Neural cell (in vitro differentiated cells): ENCODE results near the gene COMMD8. TPM values are rescaled to one million over a fixed set of nuclear protein-coding genes. Genes with fewer than 3 reads are reported as not detected.

Experiments
- H2AFZ ChIP-seq: fragments of 200-600, 300-800 bp; sonication (generic), shearing (Covaris generic); 2 replicates; pipeline ENCODE4 v1.6.0; 2014; ENCODE audit warnings: low read depth, mild to moderate bottlenecking, antibody characterized with exemption, low read length, moderate library complexity
- H3F3A ChIP-seq: fragments of 200-600 bp; shearing (Covaris generic); 2 replicates; pipeline ENCODE4 v1.6.1; 2016; ENCODE audit warnings: mild to moderate bottlenecking, moderate library complexity, mixed read lengths, antibody characterized with exemption, low read length; ENCODE audit not compliant: insufficient read depth, poor library complexity, severe bottlenecking
- H3K27ac ChIP-seq: fragments of 200-600, 300-800 bp; sonication (generic), shearing (Covaris generic); 2 replicates; pipeline ENCODE4 v1.5.1; 2014; ENCODE audit warnings: mild to moderate bottlenecking, low read length, moderate library complexity
- H3K27me3 ChIP-seq: fragments of 300-800, 200-600 bp; sonication (generic), shearing (Covaris generic); 2 replicates; pipeline ENCODE4 v1.6.0; 2014; ENCODE audit warnings: mild to moderate bottlenecking, low read depth, low read length, moderate library complexity; ENCODE audit not compliant: insufficient read depth
- H3K36me3 ChIP-seq: fragments of 300-800, 200-600 bp; sonication (generic), shearing (Covaris generic); 2 replicates; pipeline ENCODE4 v1.5.1; 2014; ENCODE audit warnings: mild to moderate bottlenecking, antibody characterized with exemption, low read length, moderate library complexity; ENCODE audit not compliant: insufficient read depth
- H3K4me2 ChIP-seq: fragments of 300-800, 200-600 bp; sonication (generic), shearing (Covaris generic); 2 replicates; pipeline ENCODE4 v1.6.0; 2014; ENCODE audit warnings: mild to moderate bottlenecking, low read length
- H3K4me3 ChIP-seq: fragments of 300-800, 200-600 bp; sonication (generic), shearing (Covaris generic); 2 replicates; pipeline ENCODE4 v1.5.1; 2014; ENCODE audit warnings: mild to moderate bottlenecking, low read length, moderate library complexity
- H3K79me2 ChIP-seq: fragments of 200-600 bp; shearing (Covaris generic); replicated peaks from 2 replicates; pipeline ENCODE4 v1.6.0; 2014; ENCODE audit warnings: mild to moderate bottlenecking, low read length, moderate library complexity; ENCODE audit not compliant: insufficient read depth
- H3K9ac ChIP-seq: fragments of 300-800, 200-600 bp; sonication (generic), shearing (Covaris generic); 2 replicates; pipeline ENCODE4 v1.6.1; 2016; ENCODE audit warnings: mild to moderate bottlenecking, low read length, mixed read lengths
- H3K9me2 ChIP-seq: fragments of 200-600 bp; shearing (Covaris generic); 2 replicates; pipeline ENCODE4 v1.6.1; 2016; ENCODE audit warnings: mild to moderate bottlenecking, low read length, mixed read lengths; ENCODE audit not compliant: insufficient read depth
- H3K9me3 ChIP-seq: fragments of 200-600, 300-800 bp; sonication (generic), shearing (Covaris generic); 2 replicates; pipeline ENCODE4 v1.6.1; 2016; ENCODE audit warnings: mild to moderate bottlenecking, mixed run types, low read length, moderate library complexity, mixed read lengths
- H4K20me1 ChIP-seq: fragments of 200-600 bp; shearing (Covaris generic); 2 replicates; pipeline ENCODE4 v1.6.1; 2016; ENCODE audit warnings: mild to moderate bottlenecking, mixed run types; ENCODE audit not compliant: insufficient read depth
- CTCF ChIP-seq: fragments of 450-650 bp; IDR thresholded peaks from 2 replicates; pipeline ENCODE4 v1.5.1; 2014; ENCODE audit warnings: antibody characterized with exemption, mild to moderate bottlenecking, moderate library complexity; ENCODE audit not compliant: poor library complexity, severe bottlenecking
- EP300 ChIP-seq: fragments of 450-650 bp; conservative IDR thresholded peaks from 2 replicates; pipeline ENCODE4 v1.6.1; 2014; ENCODE audit warnings: antibody characterized with exemption, mild to moderate bottlenecking, moderate library complexity; ENCODE audit not compliant: poor library complexity, severe bottlenecking
- EZH2 ChIP-seq: fragments of 200-600, 300-800 bp; shearing (Covaris generic), sonication (generic); IDR thresholded peaks from 2 replicates; pipeline ENCODE4 v1.6.1; 2014; ENCODE audit warnings: antibody characterized with exemption, low read length, borderline replicate concordance, mild to moderate bottlenecking; ENCODE audit not compliant: insufficient read depth, poor library complexity, severe bottlenecking
- MXI1 ChIP-seq: fragments of 450-650 bp; conservative IDR thresholded peaks from 2 replicates; pipeline ENCODE4 v1.6.1; 2014; ENCODE audit warnings: antibody characterized with exemption, mild to moderate bottlenecking; ENCODE audit not compliant: poor library complexity, severe bottlenecking
- POLR2AphosphoS5 ChIP-seq: IDR thresholded peaks from 2 replicates; pipeline ENCODE4 v1.6.1; 2012
- RAD21 ChIP-seq: fragments of 450-650 bp; conservative IDR thresholded peaks from 2 replicates; pipeline ENCODE4 v1.6.1; 2014; ENCODE audit warnings: antibody characterized with exemption, mild to moderate bottlenecking, moderate library complexity
- REST ChIP-seq: IDR thresholded peaks from 2 replicates; pipeline ENCODE4 v1.6.1; 2012; ENCODE audit warnings: borderline replicate concordance
- SMC3 ChIP-seq: fragments of 450-650 bp; conservative IDR thresholded peaks from 2 replicates; pipeline ENCODE4 v1.6.1; 2014; ENCODE audit warnings: antibody characterized with exemption, mild to moderate bottlenecking, moderate library complexity; ENCODE audit not compliant: poor library complexity
- TAF1 ChIP-seq: IDR thresholded peaks from 2 replicates; pipeline ENCODE4 v1.6.1; 2012; ENCODE audit warnings: low read depth
- polyA plus RNA-seq: library from polyadenylated mRNA; depleted of rRNA; stranded (reverse); fragments of >200 nt; gene quantifications from 2 replicates; pipeline ENCODE4 v1.2.3, GENCODE V29; 2014

COMMD8 gene
- polyA plus RNA-seq, 1 donor from 2014 or later, result 29.6 TPM

GRCh38 chr4:47442980-47443379, 20.5 kb downstream of the COMMD8 start:
- H3K79me2 ChIP-seq, result no peaks in the 10 kb centered on the region
- no peak overlapping the region for H3K27ac ChIP-seq
- H3K9me3 ChIP-seq, result no peaks in the 10 kb centered on the region
- H3K27me3 ChIP-seq, result no peaks in the 10 kb centered on the region
- TF ChIP-seq RAD21, result no peak
- no peak for TF ChIP-seq EP300
- TF ChIP-seq SMC3, result no peak
- no peak for TF ChIP-seq TAF1
- TF ChIP-seq CTCF, result no peak
- no peak for TF ChIP-seq MXI1
- TF ChIP-seq REST, result no peak
- no peak for TF ChIP-seq EZH2
- TF ChIP-seq POLR2AphosphoS5, result no peak
- H3F3A ChIP-seq, result no peaks in the 10 kb centered on the region
- no peaks in the 10 kb centered on the region for H3K9me2 ChIP-seq
- no peak overlapping the region for H3K4me2 ChIP-seq
- no peak overlapping the region for H2AFZ ChIP-seq
- no peaks in the 10 kb centered on the region for H3K36me3 ChIP-seq
- H3K4me3 ChIP-seq, result no peak overlapping the region
- H4K20me1 ChIP-seq, result no peaks in the 10 kb centered on the region
- H3K9ac ChIP-seq, result no peak overlapping the region

GRCh38 chr4:47434931-47435330, 28.6 kb downstream of the COMMD8 start:
- no peaks in the 10 kb centered on the region for H4K20me1 ChIP-seq
- H3K27ac ChIP-seq, result no peak overlapping the region
- no peak for TF ChIP-seq RAD21
- no peak for TF ChIP-seq POLR2AphosphoS5
- no peak for TF ChIP-seq SMC3
- no peak for TF ChIP-seq EP300
- TF ChIP-seq CTCF, result no peak
- TF ChIP-seq REST, result no peak
- no peak for TF ChIP-seq EZH2
- no peak for TF ChIP-seq MXI1
- TF ChIP-seq TAF1, result no peak
- H3F3A ChIP-seq, result no peaks in the 10 kb centered on the region
- H3K27me3 ChIP-seq, result no peaks in the 10 kb centered on the region
- H2AFZ ChIP-seq, result no peak overlapping the region
- H3K4me2 ChIP-seq, result no peak overlapping the region
- H3K9ac ChIP-seq, result no peak overlapping the region
- no peaks in the 10 kb centered on the region for H3K9me3 ChIP-seq
- H3K36me3 ChIP-seq, result no peaks in the 10 kb centered on the region
- no peak overlapping the region for H3K4me3 ChIP-seq
- no peaks in the 10 kb centered on the region for H3K79me2 ChIP-seq
- H3K9me2 ChIP-seq, result no peaks in the 10 kb centered on the region
